HPDE6-E6E7 (cell line): ENCODE results near the gene PIANP.
A peak's percentile ranks its signal among the peaks of the same experiment; 100 is the strongest.
"Not testable (repeated sequence)": the region's sequence is repeated elsewhere in the genome, so short reads cannot be mapped to it uniquely, and the experiment has no call there.

Experiments used
- DNase-seq: peaks from one replicate; pipeline ENCODE4 v3.0.0; 2011; ENCODE audit warnings: missing footprints; ENCODE audit errors: extremely low spot score

The PIANP gene

DNA sequence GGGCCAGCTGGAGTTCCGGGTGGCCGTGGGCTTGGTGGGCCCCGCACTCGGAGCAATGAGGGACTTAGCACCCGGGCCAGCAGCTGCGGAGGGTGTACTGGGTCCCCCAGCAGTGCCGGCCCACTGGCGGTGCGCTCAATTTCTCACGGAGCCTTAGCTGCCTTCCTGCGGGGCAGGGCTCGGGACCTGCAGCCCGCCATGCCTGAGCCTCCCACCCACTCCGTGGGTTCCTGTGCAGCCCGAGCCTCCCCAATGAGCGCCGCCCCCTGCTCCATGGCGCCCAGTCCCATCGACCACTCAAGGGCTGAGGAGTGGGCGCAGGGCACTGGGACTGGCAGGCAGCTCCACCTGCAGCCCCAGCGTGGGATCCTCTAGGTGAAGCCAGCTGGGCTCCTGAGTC is 7.7 kb upstream of the PIANP start:
- not testable (repeated sequence) for DNase-seq

DNA sequence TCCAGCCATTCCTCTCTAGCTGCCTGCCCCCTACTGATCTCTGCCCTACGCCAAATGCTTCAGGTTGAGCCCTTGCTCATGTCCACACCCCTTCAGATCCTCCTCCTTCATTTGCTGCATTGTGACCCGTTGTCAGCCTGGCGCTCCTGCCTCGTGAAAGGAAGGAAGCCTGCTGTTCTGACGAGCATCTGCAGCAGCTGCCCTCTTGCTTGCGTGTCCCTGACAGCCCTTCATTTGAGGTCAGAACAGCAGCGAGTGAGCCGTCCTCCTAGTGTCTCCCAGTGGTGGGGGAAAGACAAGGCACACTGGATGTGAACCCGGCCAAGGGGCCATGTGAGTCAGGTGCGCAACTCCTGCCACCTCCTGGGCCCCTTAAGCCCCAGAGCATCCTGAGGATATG is 3.0 kb upstream of the PIANP start:
- DNase-seq, result no peak

DNA sequence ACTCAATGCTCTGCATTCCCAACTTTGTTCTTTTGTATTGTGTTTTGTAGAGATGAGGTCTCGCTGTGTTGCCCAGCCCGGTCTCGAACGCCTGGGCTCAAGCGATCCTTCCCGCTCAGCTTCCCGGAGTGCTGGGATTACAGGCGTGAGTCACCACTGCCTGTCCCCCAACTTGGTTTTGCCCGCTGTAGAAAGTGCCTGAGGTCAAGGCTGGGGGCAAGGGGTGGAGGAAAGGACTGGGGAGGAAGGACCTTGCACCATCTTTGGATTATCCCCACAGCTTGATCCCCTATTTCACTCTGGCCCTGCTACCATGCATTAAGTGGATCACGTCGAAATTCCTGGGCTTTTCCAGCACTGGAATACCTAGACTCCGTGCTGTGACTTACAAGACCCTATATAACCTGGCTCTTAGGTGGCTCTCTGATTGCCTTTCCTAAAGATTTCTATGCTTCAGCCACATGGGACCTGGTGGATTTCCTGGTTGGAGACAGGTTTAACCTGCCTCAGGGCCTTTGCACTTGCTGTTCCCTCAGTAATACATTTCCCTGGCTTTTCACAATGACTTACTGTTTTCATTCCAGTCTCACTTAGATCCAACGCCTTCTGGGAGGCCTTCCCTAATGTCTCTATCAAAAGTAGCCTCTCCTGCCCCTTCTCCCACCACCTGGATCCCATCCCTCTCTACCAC is 608 bp upstream of the PIANP start:
- DNase-seq, result no peak

DNA sequence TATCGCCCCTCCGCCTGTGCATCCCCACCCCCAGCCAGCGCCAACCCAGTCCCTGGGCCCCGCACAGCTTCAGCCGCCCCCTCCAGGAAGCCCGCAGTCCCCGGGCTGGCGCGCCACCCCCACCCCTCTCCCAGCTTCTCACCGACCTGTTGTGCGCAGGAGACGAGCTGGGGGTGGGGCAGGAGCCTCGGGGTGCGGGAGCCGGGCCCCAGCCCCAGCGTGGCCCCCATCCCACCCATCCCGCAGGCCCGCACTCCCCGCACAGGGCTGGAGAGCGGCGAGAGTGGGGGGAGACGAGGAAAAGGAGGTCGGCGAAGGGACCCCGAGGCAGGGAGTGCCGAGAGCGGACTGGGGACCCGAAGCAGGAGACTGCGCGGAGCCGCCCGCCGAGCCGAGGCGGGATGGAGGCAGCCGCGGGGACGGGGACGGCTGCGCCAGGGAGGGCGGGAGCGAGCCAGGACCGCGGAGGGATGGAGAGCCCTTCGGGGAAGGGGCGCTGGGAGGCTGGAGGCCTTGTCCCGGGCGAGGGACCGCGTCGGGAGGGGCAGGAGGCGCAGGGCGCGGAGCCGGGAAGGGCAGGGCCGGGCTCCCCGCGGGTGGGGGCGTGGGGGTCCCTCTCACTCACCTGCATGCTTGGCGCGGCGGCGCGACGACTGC is 498 bp downstream of the PIANP start:
- DNase-seq, result no peak

DNA sequence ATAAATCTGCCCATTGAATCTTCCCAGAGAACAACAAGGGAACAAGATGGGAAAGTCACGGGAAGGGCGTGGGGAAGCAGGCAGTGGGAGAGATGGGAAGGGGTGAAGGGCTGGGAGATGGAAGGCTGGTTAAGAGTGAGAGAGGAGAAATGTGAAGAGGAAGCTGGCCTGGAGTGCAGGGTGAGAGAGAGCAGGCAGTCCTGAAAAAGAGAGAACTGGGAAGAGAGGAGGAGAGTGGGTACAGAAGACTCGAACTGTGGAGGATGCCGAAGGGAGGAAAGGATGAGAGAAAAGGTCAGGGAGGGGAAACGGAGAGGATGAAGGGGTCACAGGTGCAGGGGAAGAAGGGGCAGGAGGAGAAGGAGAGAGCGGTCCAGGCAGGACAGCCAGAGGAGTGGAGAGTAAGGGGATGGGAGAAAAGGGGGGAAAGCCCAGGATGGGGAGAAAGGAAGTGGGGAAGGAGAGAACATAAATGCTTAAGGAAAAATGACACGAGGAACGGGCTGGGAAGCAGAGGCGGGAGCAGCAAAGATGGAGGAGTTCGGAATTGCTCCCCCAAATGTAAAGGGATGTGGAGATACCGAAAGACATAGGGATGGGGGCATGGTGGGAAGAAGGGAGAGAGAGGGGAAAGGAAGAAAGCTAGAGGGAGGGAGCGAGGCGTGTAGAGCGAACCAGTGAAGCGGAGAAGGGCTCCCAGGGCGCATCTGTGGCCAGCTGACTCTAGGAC is 1.2 kb downstream of the PIANP start:
- no peak for DNase-seq

DNA sequence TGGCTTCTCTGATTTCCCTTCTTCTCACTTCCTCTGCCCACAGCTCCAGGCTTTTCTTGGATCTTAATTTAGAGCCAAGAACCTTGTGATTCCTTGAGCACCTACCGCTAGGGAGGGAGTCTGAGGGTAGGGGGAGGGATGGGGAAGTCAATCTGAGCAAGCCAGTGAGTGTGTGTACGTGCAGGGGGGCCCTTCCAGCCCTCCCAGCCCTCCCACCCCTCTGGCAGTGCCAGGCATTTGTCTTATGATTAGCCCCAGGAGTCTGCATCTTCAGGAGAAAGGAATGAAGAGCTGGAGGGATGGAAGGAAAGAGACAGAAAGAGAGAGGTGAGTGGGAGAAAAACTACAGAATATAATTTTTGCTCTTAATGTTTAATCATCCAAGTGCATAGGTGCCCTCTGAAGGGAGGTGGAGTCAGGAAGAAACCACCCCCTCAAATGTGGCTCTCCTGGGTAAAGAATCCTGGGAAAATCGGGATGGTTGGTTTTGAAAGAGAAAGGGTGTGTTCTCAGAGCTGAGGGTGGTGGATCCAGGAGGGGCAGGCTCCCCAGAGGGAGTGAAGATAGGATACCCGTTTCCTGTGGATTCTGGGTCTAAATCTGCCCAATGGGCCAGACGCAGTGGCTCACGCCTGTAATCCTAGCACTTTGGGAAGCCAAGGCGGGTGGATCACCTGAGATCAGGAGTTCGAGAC is 2.1 kb downstream of the PIANP start:
- no peak for DNase-seq

DNA sequence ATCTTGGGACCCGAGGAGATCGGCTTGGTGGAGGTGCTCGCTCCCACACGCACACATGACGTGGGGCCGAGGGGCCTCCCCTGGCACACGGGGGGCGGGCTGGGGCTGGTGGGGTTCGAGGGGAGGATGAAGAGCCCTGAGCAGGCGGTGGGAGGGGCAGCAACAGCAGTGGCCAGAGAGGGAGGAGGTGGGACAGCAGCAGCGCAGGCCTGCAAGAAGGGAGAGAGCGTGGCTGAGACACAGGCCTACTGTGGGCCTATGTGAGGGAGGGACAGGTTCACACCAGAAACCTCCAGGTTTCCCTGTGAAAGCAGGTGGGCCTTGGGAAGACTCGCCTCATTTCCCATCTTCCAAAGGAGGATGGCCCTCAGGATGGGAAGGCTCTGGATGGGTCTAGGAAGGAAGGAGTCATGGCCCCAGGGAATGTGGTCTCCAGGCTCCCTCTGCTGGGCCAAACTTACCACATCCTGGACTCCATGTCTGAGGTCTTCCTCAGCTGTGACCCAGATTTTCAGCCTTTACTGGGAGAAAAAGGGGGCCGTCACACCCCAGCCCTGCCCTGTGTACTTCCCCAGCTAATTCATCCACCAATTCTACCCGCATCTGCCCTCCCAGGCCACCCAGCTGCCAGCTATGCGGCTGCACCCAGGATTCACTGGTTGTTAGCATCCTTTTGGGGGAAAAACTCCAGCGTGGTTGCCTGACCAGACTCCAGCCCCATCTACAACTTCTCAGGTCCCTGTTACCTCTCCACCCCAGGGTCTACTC is 2.8 kb downstream of the PIANP start:
- peak; percentile 56 for DNase-seq

DNA sequence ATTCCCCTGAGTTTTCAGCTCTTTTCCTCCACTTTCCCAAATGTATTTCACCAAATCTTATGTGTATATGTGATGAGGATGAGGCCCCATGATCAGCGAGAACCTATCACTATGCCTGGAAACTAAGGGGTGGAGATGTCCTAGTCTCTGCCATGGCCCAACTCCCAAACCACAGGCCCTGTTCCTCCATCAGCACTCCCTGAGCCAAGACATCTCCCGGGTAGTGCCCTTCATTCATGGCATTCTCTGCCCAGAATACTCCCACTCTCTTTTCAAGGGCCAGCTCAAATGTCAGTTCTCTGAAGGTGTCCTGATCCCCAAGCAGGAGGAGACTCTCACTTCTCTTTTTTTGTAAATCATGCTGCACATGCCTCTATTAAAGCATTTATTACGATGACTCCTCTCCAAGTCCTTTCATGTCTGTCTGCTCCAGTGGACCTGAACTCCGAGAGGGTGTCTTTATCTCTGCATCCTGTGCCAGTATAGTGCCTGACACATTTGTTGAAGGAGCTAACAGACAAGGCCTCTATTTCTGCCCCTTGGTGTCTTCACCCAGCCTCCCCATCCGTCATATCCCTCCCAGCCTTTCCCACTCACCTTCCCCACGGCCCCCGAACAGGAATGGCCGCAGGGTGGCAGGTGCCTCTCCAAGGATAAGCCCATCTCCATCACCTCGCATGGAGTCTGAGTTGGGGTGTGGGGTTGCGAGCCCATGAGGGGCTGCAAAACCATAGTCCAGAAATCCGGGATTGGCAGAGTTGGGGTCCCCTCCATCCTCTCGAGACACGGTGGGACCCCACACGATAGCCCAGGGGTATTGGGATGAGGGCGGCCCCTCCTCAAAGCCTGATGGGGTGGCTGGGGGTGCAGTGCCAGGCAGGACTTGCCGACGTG is 3.7 kb downstream of the PIANP start:
- DNase-seq, result no peak

DNA sequence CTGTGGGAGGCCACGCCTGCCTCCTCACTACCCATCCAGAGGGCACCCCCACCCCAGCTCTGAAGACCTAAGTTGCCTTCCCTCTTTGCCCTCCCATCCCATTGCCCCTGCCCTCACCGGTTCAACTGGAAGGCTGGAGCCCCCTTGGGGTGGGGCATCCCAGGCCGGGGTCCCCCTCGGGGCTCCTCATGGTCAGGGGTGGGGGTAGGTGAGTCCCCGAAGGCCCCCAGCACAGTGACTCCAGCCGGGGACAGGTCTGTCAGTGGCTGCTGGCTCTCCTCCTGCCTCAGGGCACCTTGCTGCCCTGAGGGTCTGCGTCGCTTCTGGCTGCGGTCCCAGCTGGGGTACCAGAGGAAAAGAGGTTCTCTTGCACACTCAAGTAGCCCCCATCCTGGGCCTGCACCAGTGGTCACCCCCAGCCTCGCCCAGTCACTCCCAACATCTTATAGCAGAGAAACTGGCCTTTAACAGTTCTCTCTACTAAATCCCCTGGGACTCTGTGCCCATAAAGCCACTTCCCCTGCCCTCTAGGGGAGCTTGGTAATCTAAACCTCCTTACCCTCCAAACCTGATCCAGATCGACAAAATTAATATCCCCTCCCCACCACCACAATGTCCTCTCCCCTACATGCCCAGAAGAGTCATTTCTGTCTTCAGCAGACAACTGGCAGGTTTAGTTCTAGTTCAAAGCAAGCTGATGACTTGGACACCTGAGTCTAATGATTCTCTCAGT is 5.1 kb downstream of the PIANP start:
- DNase-seq, result no peak

DNA sequence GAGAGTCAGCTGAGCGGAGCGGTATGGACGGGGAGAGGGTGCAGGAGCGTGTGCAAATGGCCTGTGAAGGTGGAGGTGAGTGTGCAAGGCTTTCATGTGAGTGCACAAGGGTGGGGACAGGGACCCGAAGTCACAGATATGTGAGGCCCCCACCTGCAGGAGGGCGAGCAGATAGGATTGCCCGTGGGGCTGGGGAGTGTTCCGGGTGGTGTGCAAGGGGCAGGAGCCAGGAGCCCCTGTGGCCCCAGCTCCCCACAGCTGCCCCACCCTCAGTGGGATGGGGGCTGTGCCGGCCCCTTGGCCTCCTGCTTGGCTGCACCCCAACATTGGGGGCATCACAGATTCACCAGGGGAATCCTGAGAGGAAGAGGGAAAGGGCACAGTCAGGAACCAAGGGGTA is 5.9 kb downstream of the PIANP start:
- no peak for DNase-seq

DNA sequence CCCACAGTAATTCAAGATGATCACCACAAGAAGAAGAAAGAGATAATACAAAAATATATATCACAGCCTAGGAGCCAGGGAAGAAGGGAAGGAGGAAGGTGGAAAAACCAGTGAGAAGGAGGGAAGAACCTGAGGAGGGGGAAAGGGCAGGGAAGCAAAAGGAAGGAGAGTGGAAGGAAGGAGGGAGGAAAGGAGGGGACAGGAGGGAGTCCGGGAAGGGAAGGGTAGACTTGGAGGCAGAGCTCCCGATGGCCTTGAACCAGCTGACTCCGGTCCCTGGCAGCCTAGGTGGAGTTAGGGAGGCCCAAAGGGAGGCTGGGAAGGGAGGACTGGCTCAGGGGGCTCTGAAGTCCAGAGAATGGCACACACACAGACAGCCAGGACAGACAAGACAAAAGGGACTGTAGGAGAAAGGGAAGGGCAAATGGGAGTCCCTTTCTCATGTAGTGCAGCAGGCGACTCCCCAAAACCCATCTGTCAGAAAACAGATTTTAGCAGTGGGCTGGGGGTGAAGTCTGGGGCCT is 6.7 kb downstream of the PIANP start:
- DNase-seq, result no peak

DNA sequence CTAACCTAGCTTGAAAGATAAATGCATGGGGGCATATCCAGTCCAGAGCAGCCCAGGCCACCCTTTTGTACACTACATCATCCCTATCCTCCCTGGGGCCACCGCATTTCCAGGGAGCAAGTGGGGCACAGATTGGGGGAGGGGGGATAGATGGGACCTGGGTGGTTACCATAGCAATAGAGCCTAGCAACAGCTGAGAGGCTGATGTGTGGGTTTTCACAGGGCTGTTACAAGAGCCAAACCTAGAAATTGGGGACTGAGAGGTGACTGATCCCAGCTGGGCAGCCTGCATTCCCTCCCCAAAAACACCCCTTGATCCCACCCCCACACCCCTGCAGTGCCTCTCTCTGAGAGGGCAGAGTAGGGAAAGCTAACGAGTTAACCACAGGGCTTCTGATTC is 7.7 kb downstream of the PIANP start:
- no peak for DNase-seq

DNA sequence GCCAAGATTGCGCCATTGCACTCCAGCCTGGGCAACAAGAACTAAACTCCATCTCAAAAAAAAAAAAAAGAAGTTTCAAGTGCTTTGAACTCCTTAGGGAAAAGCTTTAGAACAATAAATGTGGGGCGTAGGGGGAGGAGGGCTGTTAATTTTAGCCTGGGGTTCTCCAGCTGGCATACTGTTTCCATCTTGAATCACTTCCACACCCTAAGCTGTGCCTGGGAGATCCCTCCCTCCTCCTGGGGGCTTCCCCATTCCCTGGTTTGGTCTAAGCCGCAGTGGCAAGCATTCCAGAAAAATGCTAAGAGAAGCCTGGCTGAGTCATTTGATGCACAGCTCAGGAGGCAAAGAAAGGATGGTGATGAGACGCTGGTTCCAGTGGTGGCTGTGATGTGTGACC is 9.1 kb downstream of the PIANP start:
- DNase-seq, result no peak

DNA sequence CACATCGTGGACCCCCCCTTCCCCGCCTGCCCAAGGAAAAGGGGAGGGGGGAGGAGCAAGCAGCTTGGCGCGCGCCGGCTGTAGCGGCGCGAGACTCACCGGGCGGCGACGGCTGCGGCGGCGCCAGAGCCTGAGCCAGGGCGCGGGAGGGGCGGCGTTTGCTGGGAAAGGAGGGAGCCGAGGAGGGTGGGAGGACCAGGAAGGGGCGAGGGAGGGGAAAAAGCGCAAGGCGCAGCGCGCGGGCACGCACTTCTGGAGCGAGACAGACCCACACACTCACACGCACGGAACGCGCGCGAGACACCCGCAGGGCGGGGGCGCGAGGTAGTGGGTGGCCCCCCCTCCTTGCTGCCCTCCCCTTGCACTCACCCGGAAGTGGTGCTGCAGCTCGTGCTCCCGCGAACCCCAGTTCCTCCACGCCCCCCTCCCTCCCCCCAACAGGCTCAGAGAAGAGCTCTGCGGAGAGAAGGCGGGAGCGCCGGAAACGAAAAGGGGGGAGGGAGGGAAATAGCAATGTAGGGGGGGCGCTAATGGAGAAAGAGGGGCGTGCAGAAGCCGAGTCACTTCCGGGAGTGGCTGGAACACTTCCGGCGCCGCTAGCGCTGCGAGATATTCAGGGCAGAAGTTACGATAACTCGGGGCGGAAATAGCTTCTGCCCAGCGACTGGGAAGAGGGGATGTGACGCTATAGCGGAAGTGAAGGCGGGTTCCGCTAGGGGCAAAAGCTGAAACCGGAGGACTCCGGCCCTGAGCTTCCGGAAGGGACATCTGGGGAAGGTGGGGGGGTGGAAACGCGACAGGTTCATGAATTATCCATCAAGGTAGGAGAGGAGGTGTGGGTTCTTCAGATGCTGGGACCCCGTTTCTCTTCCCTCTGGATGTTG is 11.4 kb downstream of the PIANP start, which contains the start of gene ZNF384:
Gene ZNF384, minus strand, starts transcription at position 377 of the 884 bp plus-strand sequence. CDS start 9,855 bp downstream, outside the sequence.
- DNase-seq, result peak; percentile 99

DNA sequence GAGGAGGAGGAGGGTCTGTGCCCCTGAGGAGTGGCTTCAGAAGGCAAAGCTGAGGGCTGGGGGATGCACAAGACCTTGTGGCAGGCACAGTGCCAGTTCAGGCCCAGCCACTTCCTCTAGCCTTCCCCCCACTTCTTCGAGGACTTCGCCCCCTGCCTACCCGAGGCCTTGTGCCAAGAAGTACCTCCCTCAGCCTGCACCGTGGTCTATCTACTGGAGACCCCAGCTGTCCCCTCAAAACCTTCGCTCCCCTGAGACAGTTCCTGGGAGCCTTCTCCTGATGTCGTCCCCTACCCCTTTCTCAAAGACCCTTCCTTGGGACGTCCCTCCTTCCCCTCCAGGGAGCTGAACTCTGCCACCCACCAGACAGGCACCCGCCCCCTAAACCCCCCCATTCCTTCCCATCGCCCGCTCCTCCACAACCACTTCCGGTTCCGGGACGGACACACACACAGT is 12.0 kb downstream of the PIANP start:
- no peak for DNase-seq

DNA sequence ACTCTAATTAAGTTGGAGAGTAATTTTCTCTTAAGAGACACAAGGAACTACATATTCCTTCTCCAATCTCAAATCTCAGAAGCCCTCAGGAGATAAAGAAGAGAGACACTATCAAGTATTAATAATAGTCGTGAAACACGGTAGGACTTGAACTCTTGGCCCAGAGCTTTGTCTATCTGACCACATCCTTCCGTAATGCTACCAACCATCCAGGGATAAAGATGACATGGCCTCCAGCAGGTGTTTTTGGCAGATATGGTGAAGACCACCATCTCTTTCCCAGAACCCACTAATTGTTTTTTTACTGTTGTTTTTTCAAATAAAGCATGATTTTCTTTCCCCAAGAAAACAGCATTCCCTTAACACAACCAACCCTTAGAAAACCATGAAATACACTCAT is 14.8 kb downstream of the PIANP start:
- no peak for DNase-seq

DNA sequence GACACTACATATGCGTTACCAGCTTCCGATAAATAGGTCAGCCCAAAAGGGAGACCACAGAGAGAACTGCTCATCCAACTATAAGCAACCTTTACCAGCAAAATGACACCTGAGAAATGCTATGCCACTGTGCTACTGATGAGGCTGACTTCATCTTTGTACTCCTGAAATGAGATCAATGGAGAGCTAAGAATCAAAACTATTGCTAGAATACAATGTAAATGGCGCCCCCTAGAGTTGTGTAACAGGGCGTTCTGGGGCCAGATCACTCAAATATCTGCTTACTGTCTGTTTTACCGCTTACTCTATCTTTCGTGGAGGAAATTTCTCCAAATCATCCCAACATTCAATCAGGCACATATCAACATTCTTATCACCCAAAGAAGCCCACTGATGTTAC is 16.0 kb downstream of the PIANP start:
- DNase-seq, result no peak

DNA sequence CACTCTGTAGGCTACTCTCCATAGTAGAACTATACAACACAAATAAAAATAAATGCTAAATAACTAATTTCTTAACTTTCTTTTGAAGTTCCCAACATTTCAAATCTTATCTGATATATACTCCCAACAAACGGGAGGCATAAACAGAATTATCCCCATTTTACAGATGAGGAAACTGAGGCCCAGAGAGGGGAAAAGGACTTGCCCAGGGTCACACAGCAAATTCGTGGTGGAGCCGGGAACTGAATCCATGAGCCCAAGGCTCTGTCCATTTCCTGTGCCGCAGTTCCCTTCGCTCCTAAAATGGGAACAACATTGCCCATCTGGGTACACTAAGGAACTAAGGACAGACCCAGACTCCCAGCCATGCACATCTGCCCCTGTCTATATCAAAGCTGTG is 23.7 kb downstream of the PIANP start:
- DNase-seq, result no peak
